Loucy (cell line): ENCODE data around the gene DNTTIP2.

Source experiments
- EZH2phosphoT487 ChIP-seq: fragments of 200-600 bp; IDR thresholded peaks from 2 replicates; pipeline ENCODE4 v1.6.1; 2018; ENCODE audit warnings: antibody characterized with exemption, mild to moderate bottlenecking, moderate library complexity, borderline replicate concordance
- TF ChIP-seq, protein P1 (sequence below): fragments of 200-600 bp; sonication (generic); conservative IDR thresholded peaks from 2 replicates; pipeline ENCODE4 v1.5.1; 2014; ENCODE audit warnings: mild to moderate bottlenecking, antibody characterized with exemption, low read length

DNA sequence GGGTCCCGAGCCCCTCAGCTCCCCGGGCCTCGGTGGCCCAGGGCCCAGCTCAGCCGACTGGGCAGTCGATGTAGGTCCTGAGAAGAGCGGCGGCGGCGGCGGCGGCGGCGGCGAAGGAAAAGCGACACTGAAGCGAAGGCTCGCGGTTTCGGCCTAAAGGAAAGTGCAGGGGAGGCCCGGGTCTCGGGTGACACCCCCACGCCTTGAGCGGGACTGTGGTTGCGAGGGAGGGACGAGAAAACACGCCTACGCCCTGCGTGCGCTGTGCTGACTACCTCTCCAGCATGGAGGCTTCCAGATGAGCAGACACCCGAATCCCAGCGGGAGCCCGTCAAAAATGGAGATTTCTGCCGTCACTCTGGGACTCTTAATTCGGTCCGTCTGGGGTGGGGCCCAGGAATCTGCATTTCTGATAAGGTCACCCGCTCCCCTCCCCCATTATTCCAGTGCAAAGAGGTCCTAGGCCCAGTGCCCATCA lies 31.2 kb downstream of the DNTTIP2 start:
- TF ChIP-seq, protein P1, sequence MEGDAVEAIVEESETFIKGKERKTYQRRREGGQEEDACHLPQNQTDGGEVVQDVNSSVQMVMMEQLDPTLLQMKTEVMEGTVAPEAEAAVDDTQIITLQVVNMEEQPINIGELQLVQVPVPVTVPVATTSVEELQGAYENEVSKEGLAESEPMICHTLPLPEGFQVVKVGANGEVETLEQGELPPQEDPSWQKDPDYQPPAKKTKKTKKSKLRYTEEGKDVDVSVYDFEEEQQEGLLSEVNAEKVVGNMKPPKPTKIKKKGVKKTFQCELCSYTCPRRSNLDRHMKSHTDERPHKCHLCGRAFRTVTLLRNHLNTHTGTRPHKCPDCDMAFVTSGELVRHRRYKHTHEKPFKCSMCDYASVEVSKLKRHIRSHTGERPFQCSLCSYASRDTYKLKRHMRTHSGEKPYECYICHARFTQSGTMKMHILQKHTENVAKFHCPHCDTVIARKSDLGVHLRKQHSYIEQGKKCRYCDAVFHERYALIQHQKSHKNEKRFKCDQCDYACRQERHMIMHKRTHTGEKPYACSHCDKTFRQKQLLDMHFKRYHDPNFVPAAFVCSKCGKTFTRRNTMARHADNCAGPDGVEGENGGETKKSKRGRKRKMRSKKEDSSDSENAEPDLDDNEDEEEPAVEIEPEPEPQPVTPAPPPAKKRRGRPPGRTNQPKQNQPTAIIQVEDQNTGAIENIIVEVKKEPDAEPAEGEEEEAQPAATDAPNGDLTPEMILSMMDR: no peak
- no peak for TF ChIP-seq EZH2phosphoT487
